HG03103 (cell line): ENCODE results near the gene SVIL.
"Not testable (repeated sequence)": the region's sequence is repeated elsewhere in the genome, so short reads cannot be mapped to it uniquely, and the experiment has no call there.

Source experiments
- ATAC-seq: cut with Tn5 transposase; IDR thresholded peaks from one replicate; pipeline ENCODE4 v1.9.1; 2021; ENCODE audit warnings: low read depth; ENCODE audit not compliant: unreplicated experiment

Gene SVIL

DNA sequence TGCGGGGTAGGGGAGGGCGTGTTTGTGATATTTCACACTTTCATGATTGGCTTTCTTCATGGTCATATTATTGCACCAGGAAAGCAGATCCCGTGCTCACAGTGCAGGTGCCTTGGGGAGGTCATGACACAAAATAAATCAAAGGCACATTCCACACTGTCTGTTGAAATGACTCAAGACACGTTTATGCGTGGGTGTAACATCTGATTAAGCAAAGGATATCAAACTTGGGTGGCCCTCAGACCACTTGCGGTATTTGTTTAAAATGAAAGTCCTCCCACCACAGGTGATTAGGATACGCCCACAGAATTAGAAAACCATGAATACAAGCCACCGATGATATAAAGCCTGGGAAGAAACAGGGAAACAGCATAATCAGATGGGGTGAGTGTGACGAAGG is 51.1 kb downstream of the SVIL start:
- no peak for ATAC-seq

DNA sequence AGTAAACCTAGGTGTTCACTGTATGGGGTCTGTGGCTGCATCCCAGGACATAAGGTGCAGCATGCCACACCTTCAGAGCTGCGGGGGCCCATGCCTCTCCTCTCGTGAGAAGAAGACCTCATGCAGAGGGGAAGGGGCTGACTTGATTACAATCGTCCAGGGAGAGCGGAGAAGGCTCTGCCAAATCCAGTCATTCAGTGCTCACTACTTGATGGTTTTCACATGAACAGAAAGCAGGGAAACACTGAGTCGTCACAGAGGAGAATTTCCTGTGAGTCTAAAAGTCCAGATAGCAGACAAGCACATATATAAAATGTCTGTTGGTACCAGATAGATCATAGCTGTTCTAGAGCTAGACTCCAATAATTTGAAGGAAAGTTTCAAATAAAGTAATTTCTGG is 52.0 kb downstream of the SVIL start:
- not testable (repeated sequence) for ATAC-seq

DNA sequence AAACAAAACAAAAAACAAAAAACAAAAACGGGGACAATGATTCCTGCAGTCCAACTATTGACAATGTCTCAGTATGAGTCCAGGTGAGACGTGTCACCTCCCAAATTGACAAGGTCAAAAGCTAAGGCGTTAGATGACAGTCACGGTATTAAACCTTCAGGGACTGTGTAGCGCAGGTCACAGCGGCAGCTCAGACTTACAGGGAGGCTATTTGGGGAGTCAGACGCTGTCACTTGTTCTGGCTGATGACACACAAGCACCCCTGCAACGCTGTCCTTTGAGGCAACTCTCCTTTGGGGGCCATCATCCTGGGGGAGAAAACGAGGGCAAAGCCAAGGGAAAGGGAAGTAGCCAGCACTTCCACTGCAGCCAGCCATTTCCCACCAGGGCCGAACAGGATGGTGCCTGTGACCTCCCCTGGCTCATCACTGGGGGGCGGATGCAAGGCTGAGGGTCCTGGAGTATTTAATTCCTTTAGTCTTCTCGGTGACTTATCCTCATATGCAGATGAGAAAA is 55.3 kb downstream of the SVIL start:
- no peak for ATAC-seq

DNA sequence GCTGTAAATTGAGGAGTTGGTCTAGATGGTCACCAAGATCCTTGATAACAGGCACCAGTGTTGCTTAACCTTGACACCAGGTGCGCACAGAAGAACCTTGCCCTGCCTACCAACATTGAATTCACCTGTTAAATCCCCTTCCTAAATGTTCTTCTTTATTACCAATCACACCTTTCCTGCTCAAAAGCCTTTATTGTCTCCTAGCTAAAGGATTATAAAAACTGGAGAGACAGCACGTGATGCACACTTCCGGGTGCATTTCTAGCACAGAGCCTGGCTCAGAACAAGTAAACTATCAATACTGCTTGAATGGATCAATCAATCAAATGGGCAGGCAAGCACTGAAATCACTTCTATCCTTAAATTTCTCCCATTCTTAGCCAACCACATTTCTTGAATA is 56.3 kb downstream of the SVIL start:
- ATAC-seq = no peak

DNA sequence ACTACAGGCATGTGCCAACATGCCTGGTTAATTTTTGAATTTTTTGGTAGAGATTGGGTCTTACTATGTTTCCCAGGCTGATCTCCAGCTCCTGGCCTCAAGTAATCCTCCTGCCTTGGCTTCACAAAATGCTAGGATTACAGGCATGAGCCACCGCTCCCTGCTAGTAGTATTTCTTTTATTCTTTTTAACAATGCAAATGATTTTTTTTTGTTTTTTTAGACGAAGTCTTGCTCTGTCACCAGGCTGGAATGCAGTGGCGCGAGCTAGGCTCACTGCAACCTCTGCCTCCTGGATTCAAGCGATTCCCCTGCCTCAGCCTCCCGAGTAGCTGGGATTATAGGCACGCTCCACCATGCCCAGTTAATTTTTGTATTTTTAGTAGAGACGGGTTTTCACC is 58.1 kb downstream of the SVIL start:
- no peak for ATAC-seq

DNA sequence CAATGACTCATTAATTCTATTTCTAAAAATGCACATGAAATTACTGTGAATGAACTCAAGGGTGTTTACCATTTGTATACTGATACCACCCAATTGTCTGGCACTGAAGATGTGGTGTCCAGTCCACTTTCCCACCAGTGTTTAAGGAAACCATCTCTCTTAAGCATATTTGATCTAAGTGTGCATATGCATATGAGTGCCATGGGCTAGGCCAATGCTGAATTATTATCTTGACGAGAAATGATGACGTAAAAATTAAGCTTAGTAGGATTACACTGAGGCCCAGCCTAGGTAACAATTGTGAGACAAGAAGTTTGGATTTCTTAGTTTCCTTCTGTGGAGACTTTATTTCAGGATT is 59.7 kb downstream of the SVIL start:
- ATAC-seq = no peak

DNA sequence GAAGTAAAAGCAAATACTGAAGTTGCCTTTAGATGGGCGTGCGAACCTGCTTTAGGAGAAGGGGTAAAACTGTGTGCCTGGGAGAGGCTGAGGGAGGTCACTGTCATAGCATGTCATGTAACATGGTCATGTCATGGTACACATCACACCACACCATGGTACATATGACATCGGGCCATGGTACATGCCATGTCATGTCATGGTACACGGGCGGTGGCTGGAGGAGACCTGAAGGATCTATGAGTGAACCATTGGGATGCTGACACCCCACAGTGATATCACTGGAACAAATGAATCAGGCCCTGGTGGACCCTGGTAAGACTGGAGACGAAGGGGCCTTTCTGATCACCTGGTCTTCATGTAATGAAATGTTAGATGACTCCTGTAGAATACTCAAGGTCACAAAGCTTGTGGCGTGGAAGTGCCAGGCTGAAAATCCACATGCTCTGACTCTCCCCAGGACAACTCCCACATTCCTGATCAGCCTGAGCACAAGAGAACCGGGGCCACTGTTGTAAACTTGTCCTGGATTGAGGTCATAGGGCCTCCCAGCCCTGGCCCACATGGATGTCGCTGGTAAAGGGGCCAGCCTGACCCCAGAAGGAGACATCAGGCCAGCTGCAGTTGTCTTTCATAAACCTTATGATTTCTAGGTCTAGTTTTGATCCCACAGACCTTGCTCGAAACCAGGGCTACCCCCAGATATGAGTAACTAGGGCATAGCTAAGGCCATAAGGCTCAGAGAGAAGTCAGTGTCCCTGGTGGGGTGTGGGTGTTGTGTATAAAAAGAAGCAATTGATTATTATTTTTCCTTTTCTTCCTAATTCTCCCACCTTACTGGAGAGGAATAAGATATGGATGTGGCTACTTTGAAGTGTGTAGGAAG is 60.3 kb downstream of the SVIL start:
- ATAC-seq = not testable (repeated sequence)

DNA sequence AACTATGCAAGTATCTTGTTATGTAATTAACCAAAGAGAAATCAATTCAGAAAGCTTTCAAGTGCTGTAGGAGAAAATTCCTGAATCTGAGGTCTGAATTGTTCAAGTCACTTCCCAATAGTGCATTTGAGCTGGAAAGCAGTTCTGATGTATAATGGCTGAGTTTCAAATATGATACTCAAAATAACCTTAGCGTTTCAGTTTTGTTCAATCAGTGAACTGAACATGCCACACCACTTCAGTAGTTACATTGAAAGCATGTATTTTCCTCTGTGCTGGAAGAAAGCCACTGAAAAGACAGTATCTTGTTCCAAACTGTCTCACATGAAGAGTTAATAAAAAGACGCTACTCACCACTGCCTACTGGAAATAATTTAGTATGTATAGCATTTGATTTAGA is 64.5 kb downstream of the SVIL start:
- not testable (repeated sequence) for ATAC-seq

DNA sequence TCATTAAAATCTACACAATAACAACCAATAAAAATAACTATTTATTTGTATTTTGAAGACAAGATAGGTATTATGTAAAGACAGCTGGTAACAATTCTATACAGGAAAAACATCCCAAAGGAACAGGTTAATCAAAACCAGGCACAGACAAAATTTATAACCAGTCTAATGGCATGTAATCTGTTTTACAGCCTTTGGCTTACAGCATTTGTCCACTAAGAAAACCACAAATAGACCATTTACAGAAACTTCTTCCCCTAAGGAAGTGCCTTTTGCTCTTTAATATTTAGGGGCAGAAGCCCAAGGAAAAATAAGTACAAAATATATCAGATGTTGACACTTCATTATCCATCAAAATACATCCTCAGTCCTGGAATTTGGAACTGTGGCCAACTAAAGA is 65.0 kb downstream of the SVIL start:
- ATAC-seq = no peak

DNA sequence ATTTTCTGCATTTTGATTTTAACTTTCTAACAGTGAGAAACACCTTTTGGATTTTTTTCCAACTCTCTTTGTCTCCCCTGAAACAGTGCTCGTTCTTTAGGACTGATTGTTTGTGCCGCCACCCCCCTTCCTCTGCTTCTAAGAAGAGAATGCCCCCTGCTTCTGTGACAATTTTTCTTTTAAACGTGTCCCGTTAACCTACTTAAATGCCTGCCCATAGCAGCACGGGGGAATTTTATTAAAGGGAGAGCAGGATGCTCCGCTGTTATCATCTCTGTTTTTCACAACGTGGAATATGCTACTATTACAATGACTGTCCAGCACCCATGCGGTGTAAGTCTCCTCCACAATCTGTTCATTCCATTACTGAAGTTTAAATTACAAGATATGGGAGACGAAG is 67.8 kb downstream of the SVIL start:
- ATAC-seq = no peak

DNA sequence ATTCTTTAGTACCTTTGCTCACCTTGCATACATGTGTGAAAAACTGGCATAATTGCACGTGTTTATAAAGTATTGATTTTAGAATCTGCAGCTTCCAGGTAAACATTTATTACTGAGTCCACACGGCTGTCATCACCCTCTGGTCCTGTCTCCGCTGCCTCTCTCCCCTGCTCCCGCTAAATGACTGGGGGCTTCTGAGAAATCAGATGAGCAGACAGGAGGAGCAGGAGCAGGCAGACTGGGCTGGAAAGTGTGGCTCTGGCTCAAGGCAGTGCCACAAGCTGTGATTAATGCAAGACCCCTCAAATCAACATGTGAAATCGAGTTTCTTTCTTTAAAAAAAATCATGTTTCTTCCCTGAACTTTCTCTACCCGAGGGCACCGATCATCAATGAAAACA is 68.6 kb downstream of the SVIL start:
- ATAC-seq = not testable (repeated sequence)

DNA sequence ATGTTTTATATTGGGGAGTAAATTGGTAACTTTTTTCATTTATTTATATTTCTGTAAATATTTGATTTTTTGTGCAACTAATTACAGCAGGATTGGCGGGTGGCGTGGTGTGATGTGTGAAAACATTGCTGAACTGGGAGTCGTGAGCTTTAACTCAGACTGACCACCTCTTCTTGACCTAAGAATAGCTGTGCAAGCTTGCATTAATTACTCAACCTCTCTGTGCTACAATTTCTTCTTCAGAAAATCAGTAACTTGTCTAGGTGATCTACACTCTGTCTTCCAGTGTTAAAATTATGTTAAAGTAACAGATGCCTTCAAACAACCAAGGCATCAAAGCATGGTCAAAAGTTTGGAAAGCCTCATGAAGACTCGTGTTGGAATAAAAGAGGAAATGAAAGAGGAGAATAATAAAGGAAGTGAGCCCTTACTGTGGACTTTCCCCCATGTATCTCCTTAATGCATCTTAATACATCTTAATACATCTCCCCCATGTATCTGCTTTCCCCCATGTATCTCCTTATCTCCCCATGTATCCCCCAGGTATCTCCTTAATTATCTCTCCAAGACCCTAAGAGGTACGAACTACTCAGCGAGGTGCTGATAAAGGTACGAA is 71.2 kb downstream of the SVIL start:
- no peak for ATAC-seq

DNA sequence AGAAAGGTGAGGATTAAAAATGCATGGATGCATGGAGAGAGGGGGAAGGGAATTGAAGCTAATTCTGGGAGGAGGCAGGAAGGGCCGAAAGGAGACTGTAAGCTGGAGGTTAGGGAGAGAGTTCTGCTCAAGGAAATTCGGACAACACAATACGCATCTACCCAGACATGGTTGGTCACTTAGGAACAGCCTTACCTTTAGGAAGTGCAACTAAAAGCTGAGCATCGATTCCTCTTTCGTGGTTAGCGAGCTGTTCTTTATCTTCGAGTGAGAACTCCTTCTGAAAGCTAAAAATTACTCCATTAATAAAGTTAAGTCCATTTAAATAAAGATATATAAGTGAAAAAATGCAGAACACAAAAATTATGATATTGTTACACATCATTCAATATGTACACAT is 71.8 kb downstream of the SVIL start:
- ATAC-seq = peak; percentile 84

DNA sequence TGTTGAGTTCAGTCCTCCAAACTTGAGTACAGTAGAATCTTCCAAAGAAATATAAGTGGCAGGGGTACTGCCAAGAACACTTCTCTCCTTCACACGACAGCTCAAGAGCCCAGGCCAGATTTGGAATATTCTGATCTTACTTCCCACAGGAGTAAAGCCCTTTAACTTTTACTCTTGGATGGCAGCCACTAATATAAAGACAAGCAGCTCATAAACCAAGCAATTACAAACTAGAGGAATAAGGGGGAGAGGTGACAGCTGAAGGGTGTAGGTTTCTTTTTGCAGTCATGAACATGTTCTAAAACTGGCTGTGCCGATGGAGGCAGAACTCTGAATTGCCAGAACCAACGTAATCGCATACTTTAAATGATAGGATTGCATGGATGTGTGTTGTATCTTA is 74.8 kb downstream of the SVIL start:
- no peak for ATAC-seq

DNA sequence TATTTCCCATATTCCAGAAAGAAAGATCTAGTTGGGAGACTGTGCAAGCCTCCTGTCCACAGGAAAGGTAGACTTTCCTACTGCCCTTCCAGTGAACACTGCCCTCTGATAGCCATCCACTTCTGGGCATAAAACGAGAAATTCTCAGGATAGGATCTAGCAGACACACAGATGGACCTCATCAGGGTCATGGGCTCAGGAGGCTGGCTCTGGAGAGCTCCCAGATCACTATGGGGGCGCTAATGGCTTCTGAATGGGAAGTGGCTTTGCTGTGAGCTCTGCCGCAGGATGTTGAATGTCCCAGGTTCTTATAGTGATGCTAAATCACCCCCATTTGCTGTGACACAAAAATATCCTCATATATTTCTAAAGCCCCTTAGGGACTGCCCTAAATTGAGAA is 77.1 kb downstream of the SVIL start:
- ATAC-seq = no peak

DNA sequence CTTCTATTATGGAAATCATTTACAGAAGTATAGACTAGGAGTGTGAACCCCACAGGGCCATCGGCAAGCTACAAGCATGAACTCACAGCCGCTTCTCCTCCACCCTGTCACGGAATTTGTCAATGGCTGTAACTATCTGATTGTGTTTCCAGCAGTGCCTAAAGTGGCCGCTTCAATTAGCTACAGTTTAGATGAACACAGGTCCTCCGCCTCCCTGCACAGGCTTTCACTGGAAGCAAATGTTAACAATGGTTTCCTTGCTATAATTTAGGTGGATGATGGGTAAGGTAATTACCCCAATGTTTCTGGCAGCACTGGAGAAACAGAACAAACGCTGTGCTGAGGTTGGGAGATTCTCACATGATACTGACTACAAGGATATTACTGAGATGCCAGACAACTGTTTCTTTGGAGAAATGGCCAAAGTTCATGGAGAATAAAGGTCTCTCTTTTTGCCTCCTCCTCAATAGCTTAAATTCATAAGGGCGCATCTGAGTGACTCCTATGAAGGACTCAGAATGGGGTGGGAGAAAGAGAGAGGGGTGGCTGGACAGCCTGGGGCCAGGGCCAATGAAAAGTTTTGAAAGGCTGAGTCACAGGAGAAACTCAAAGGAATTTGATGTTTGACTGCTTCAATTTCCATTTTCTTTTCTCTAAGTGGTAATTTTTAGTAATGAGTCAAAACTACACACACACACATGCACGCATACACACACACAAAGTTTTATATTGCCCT is 78.9 kb downstream of the SVIL start:
- no peak for ATAC-seq

DNA sequence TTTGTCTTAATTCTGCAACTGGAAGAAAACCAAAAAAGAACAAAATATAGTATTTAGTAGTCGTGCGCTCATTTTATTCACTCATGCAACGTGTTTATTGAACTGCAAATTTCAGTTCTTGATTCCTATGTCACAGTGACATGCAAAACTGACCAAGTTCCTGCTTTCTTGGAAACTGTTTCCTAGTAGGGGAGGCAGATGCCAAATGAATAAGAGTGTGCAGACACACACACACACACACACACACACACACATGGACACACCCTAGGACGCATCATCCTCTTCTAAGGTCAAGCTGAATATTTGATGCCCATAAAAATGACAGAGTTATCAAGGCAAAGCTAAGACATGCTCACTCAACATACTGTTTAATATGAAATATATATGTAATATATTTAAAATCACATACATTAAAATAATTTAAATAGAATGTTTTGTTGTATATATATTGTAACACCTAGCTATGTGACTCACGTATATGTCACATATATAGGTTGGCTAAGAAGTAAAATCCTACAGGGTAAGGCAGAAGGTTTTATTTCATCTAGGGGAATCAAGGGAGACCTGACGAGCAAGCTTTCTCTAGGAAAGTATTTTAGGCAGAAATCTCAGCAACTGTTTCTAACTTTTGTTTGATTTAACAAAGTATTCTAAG is 79.6 kb downstream of the SVIL start:
- no peak for ATAC-seq

DNA sequence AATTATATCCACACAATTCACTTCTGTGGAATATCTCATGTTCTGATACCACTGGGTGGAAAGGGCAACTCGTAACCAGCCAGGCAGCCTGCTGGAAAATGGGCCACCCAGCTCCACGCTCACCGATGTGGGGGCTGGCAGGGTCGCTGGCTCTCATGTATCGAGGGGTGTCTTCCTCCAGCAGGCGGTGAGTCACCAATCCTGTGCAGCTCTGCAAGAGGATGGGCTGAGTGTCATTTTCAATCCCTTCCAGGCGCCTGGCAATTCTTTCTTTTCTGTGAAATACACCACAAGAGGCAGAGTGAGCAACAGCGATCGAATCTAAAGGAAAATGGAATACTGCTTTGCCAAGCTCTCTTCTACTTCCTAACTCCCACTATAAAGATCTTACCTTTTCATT is 80.1 kb downstream of the SVIL start:
- ATAC-seq = no peak

DNA sequence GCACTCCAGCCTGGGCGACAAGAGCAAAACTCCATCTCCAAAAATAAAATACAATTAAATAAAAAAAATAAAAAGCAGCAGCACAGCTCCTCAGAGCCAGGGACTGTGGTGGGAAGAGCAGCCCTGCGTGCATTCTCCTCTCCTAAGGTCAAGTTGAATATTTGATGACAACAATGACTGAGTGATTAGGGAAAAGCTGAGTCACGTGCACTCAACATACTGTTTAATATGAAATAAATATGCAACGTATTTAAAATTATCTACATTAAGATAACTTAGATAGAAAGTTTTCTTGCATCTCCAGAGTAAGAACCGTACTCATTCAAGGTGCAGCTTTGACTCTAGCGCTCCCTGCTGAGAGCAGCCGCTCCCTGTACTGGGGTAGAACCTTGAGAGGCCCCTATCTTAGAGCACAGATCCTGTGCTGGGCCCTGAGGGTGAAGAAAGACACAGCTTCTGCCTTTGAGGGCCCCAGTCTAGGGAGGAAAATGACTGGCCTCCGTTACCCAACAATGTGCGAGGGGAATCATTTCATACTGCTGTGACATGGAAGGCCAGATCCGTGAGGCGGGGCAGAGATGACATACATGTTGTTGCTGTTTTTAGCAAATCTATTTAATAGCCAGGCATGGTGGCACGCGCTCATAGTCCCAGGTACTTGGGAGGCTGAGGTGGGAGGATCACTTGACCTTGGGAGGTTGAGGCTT is 81.1 kb downstream of the SVIL start:
- no peak for ATAC-seq

DNA sequence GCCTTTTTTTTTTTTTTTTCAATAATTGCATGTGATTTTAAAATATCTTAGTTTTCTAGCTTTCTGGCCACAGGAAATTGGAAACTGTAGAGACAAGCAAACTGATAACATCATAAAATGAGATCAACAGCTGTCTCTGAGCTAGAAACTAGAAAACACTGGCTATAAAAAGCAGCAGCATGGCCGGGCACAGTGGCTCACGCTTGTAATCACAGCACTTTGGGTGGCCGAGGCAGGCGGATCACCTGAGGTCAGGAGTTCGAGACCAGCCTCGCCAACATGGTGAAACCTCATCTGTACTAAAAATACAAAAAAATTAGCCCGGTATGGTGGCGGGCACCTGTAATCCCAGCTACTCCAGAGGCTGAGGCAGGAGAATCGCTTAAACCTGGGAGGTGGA is 81.7 kb downstream of the SVIL start:
- not testable (repeated sequence) for ATAC-seq
